ENCODE results near the gene FOXL3. TPM values are rescaled to one million over a fixed set of nuclear protein-coding genes. Genes with fewer than 3 reads are reported as not detected.

FOXL3 gene
- total and polyA plus RNA-seq, 4 donors, result not detected

- H3K36me3 ChIP-seq (ENCODE audit: control insufficient read depth in 4 of 4, insufficient read depth in 3 of 4, low read depth in 1 of 4, low read length in 3 of 4), result no peaks in the 10 kb centered on the region
- TF ChIP-seq, protein P1, sequence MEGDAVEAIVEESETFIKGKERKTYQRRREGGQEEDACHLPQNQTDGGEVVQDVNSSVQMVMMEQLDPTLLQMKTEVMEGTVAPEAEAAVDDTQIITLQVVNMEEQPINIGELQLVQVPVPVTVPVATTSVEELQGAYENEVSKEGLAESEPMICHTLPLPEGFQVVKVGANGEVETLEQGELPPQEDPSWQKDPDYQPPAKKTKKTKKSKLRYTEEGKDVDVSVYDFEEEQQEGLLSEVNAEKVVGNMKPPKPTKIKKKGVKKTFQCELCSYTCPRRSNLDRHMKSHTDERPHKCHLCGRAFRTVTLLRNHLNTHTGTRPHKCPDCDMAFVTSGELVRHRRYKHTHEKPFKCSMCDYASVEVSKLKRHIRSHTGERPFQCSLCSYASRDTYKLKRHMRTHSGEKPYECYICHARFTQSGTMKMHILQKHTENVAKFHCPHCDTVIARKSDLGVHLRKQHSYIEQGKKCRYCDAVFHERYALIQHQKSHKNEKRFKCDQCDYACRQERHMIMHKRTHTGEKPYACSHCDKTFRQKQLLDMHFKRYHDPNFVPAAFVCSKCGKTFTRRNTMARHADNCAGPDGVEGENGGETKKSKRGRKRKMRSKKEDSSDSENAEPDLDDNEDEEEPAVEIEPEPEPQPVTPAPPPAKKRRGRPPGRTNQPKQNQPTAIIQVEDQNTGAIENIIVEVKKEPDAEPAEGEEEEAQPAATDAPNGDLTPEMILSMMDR (IDR thresholded peaks at IDR 0.05; ENCODE audit: low read depth, low read length, missing input control), result no peak
- TF ChIP-seq GABPA (IDR thresholded peaks at IDR 0.05 in 1 of 2, conservative IDR thresholded peaks at IDR 0.05 in 1 of 2) (no peak), FOXA1 (IDR thresholded peaks at IDR 0.05) (no peak)
- H3K9ac ChIP-seq (ENCODE audit: low read depth in 1 of 2, low read length in 2 of 2), result no peak overlapping the region
- H3K4me1 ChIP-seq (ENCODE audit: control insufficient read depth in 4 of 4, insufficient read depth in 4 of 4, low read length in 3 of 4), result peaks cover 0 to 6% (median 2%) of the 10 kb centered on the region in 4 donors
- no peak for DNase-seq (ENCODE audit: low spot score)
- peaks cover 0 to 19% (median 6%) of the 10 kb centered on the region in 4 donors for H3K27me3 ChIP-seq (ENCODE audit: control insufficient read depth in 4 of 4, insufficient read depth in 4 of 4, low read length in 3 of 4)
- H3K9me3 ChIP-seq (ENCODE audit: control insufficient read depth in 4 of 4, low read length in 3 of 4), result no peaks in the 10 kb centered on the region
- no peak overlapping the region for H3K4me3 ChIP-seq (ENCODE audit: low read depth in 1 of 3, low read length in 3 of 3)
- no peak overlapping the region for H3K27ac ChIP-seq (ENCODE audit: low read depth in 1 of 2, low read length in 2 of 2)
- WGBS, result 24% methylated on average over 46 of the region's 46 CpGs
Observed at GRCh38 chr7:289209-289755, 688 bp upstream of the FOXL3 start.

DNA sequence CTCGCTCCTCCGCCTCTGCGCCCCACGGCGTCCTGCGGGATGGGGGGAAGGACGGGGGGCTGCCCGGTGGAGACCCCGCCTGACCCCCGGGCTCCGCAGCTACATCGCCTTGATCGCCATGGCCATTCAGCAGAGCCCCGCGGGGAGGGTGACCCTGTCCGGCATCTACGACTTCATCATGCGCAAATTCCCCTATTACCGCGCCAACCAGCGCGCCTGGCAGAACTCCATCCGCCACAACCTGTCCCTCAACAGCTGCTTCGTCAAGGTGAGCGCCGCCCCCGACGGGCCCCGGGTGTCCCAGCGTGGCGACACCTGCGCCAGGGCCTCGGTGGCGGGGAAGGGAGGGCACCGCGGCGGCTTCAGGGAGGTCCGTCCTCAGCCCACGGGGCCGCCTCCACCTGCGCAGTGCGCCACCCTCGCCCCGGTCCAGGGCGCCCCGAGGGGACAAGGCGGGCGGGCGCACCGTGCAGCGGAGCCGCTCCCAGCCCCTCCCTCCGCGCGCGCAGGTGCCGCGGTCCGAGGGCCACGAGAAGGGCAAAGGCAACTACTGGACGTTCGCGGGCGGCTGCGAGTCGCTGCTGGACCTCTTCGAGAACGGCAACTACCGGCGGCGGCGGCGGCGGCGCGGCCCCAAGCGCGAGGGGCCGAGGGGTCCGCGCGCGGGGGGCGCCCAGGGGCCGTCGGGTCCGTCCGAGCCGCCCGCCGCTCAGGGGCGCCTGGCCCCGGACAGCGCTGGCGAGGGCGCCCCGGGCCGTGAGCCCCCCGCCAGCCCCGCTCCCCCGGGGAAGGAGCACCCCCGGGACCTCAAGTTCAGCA, 793 bp downstream of the FOXL3 start:
- TF ChIP-seq JUND (IDR thresholded peaks at IDR 0.05) (no peak), TAF1 (conservative IDR thresholded peaks at IDR 0.05) (no peak), NR2F2 (IDR thresholded peaks at IDR 0.05) (no peak), FOXA2 (IDR thresholded peaks at IDR 0.05) (no peak)
- TF ChIP-seq, protein P2, sequence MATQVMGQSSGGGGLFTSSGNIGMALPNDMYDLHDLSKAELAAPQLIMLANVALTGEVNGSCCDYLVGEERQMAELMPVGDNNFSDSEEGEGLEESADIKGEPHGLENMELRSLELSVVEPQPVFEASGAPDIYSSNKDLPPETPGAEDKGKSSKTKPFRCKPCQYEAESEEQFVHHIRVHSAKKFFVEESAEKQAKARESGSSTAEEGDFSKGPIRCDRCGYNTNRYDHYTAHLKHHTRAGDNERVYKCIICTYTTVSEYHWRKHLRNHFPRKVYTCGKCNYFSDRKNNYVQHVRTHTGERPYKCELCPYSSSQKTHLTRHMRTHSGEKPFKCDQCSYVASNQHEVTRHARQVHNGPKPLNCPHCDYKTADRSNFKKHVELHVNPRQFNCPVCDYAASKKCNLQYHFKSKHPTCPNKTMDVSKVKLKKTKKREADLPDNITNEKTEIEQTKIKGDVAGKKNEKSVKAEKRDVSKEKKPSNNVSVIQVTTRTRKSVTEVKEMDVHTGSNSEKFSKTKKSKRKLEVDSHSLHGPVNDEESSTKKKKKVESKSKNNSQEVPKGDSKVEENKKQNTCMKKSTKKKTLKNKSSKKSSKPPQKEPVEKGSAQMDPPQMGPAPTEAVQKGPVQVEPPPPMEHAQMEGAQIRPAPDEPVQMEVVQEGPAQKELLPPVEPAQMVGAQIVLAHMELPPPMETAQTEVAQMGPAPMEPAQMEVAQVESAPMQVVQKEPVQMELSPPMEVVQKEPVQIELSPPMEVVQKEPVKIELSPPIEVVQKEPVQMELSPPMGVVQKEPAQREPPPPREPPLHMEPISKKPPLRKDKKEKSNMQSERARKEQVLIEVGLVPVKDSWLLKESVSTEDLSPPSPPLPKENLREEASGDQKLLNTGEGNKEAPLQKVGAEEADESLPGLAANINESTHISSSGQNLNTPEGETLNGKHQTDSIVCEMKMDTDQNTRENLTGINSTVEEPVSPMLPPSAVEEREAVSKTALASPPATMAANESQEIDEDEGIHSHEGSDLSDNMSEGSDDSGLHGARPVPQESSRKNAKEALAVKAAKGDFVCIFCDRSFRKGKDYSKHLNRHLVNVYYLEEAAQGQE (IDR thresholded peaks at IDR 0.05), result no peak
- H3K9me3 ChIP-seq (ENCODE audit: control insufficient read depth in 4 of 4, low read length in 3 of 4), result no peaks in the 10 kb centered on the region
- WGBS, result 12% methylated on average over 102 of the region's 102 CpGs
- H3K9ac ChIP-seq (ENCODE audit: low read depth in 1 of 2, low read length in 2 of 2), result no peak overlapping the region
- H3K27me3 ChIP-seq (ENCODE audit: control insufficient read depth in 4 of 4, insufficient read depth in 4 of 4, low read length in 3 of 4), result peaks cover 5 to 19% (median 8%) of the 10 kb centered on the region in 4 donors
- no peaks in the 10 kb centered on the region for H3K36me3 ChIP-seq (ENCODE audit: control insufficient read depth in 4 of 4, insufficient read depth in 3 of 4, low read depth in 1 of 4, low read length in 3 of 4)
- H3K27ac ChIP-seq (ENCODE audit: low read depth in 1 of 2, low read length in 2 of 2), result no peak overlapping the region
- DNase-seq (ENCODE audit: low spot score), result no peak
- H3K4me1 ChIP-seq (ENCODE audit: control insufficient read depth in 4 of 4, insufficient read depth in 4 of 4, low read length in 3 of 4), result peaks cover 0 to 6% (median 2%) of the 10 kb centered on the region in 4 donors
- no peak overlapping the region for H3K4me3 ChIP-seq (ENCODE audit: low read depth in 1 of 3, low read length in 3 of 3)

- Histone ChIP-seq H3K36me3 (ENCODE audit: control insufficient read depth in 4 of 4, insufficient read depth in 3 of 4, low read depth in 1 of 4, low read length in 3 of 4) (no peaks in the 10 kb centered on the region), H3K9me3 (ENCODE audit: control insufficient read depth in 4 of 4, low read length in 3 of 4) (no peaks in the 10 kb centered on the region), H3K27me3 (ENCODE audit: control insufficient read depth in 4 of 4, insufficient read depth in 4 of 4, low read length in 3 of 4) (peaks cover 5 to 19% (median 8%) of the 10 kb centered on the region in 4 donors), H3K4me3 (ENCODE audit: low read depth in 1 of 3, low read length in 3 of 3) (no peak overlapping the region), H3K27ac (ENCODE audit: low read depth in 1 of 2, low read length in 2 of 2) (no peak overlapping the region), H3K9ac (ENCODE audit: low read depth in 1 of 2, low read length in 2 of 2) (no peak overlapping the region), H3K4me1 (ENCODE audit: control insufficient read depth in 4 of 4, insufficient read depth in 4 of 4, low read length in 3 of 4) (peaks cover 0 to 6% (median 2%) of the 10 kb centered on the region in 4 donors)
- 64% methylated on average over 21 of the region's 21 CpGs for WGBS
- no peak for DNase-seq (ENCODE audit: low spot score)
- no peak for TF ChIP-seq RAD21 (IDR thresholded peaks at IDR 0.05)
- TF ChIP-seq, protein P1 (IDR thresholded peaks at IDR 0.05; ENCODE audit: low read depth, low read length, missing input control), result no peak
- TF ChIP-seq, protein P2 (IDR thresholded peaks at IDR 0.05), result no peak
- no peak for TF ChIP-seq ATF3 (IDR thresholded peaks at IDR 0.05)
- no peak for TF ChIP-seq NR2F2 (IDR thresholded peaks at IDR 0.05)
- no peak for TF ChIP-seq GABPA (IDR thresholded peaks at IDR 0.05 in 1 of 2, conservative IDR thresholded peaks at IDR 0.05 in 1 of 2)
- TF ChIP-seq HNF4A (conservative IDR thresholded peaks at IDR 0.05), result no peak
Observed at GRCh38 chr7:291373-292092, 1.6 kb downstream of the FOXL3 start.

Measured in liver (tissue), 9 donors.